Mesenchymal stem cell (in vitro differentiated cells and primary cell): ENCODE measurements around the gene ZSWIM5.

Source experiments
- DNase-seq: peaks from one replicate; pipeline ENCODE4 v3.0.0-alpha.2; 2013
- H2AFZ ChIP-seq: one replicate; pipeline ENCODE4 v1.6.1; 2013; ENCODE audit warnings: low read depth, mild to moderate bottlenecking, control low read depth, inconsistent platforms, low read length, moderate library complexity
- H2AK5ac ChIP-seq: 2 replicates; pipeline ENCODE4 v1.6.1; 2013; ENCODE audit warnings: low read length, moderate library complexity, mild to moderate bottlenecking, inconsistent platforms; ENCODE audit not compliant: severe bottlenecking
- H2BK120ac ChIP-seq: one replicate; pipeline ENCODE4 v1.6.1; 2013; ENCODE audit warnings: low read depth, mild to moderate bottlenecking, inconsistent platforms, low read length, moderate library complexity
- H2BK12ac ChIP-seq, 2 experiments: one replicate each; pipeline ENCODE4 v1.6.1; 2013; ENCODE audit warnings: inconsistent platforms in 2 of 2, low read length in 2 of 2, mild to moderate bottlenecking in 2 of 2, moderate library complexity in 2 of 2, control low read depth in 1 of 2
- H2BK15ac ChIP-seq: one replicate; pipeline ENCODE4 v1.6.1; 2013; ENCODE audit warnings: mild to moderate bottlenecking, low read depth, inconsistent platforms; ENCODE audit not compliant: poor library complexity, severe bottlenecking
- H2BK5ac ChIP-seq: 2 replicates; pipeline ENCODE4 v1.6.1; 2013; ENCODE audit warnings: low read depth, mild to moderate bottlenecking, low read length, control low read depth, inconsistent platforms; ENCODE audit not compliant: poor library complexity, severe bottlenecking
- H3K14ac ChIP-seq, 2 experiments: one replicate each; pipeline ENCODE4 v1.6.1; 2013; ENCODE audit warnings: inconsistent platforms in 2 of 2, low read length in 2 of 2, control low read depth in 1 of 2, mild to moderate bottlenecking in 1 of 2, moderate library complexity in 1 of 2
- H3K18ac ChIP-seq, 2 experiments: one replicate each; pipeline ENCODE4 v1.6.1; 2013; ENCODE audit warnings: inconsistent platforms in 2 of 2, low read length in 2 of 2, control low read depth in 1 of 2, low read depth in 1 of 2, mild to moderate bottlenecking in 1 of 2
- H3K23ac ChIP-seq, 2 experiments: one replicate each; pipeline ENCODE4 v1.6.1; 2013; ENCODE audit warnings: inconsistent platforms in 2 of 2, low read length in 2 of 2, mild to moderate bottlenecking in 2 of 2, moderate library complexity in 2 of 2, control low read depth in 1 of 2
- H3K27ac ChIP-seq: 2 replicates; pipeline ENCODE4 v1.5.1; 2013; ENCODE audit warnings: mild to moderate bottlenecking, moderate library complexity, low read length, control low read depth, inconsistent platforms; ENCODE audit not compliant: poor library complexity, severe bottlenecking
- H3K27me3 ChIP-seq, 2 experiments: 2 replicates each; pipeline versions ENCODE4 v1.6.1 to v1.7.0; 2013; ENCODE audit warnings: low read length in 2 of 2, mild to moderate bottlenecking in 2 of 2, moderate library complexity in 2 of 2, control low read depth in 1 of 2, inconsistent platforms in 1 of 2; ENCODE audit not compliant: control insufficient read depth in 1 of 2, insufficient read depth in 1 of 2
- H3K36me3 ChIP-seq, 2 experiments: 2 replicates each; pipeline versions ENCODE4 v1.6.1 to v1.7.0; 2013; ENCODE audit warnings: low read length in 2 of 2, control low read depth in 1 of 2, inconsistent platforms in 1 of 2, low read depth in 1 of 2, mild to moderate bottlenecking in 1 of 2; ENCODE audit not compliant: insufficient read depth in 2 of 2, control insufficient read depth in 1 of 2
- H3K4ac ChIP-seq, 2 experiments: one replicate each; pipeline ENCODE4 v1.6.1; 2013; ENCODE audit warnings: inconsistent platforms in 2 of 2, low read length in 2 of 2, mild to moderate bottlenecking in 2 of 2, moderate library complexity in 2 of 2, control low read depth in 1 of 2, low read depth in 1 of 2
- H3K4me1 ChIP-seq: 2 replicates; pipeline ENCODE4 v1.6.1; 2013; ENCODE audit warnings: low read depth, low read length, control low read depth; ENCODE audit not compliant: control insufficient read depth, insufficient read depth
- H3K4me2 ChIP-seq: 2 replicates; pipeline ENCODE4 v1.6.1; 2013; ENCODE audit warnings: low read length, mild to moderate bottlenecking, inconsistent platforms; ENCODE audit not compliant: poor library complexity, severe bottlenecking
- H3K4me3 ChIP-seq, 2 experiments: 2 replicates each; pipeline versions ENCODE4 v1.5.1 to v1.7.0; 2013; ENCODE audit warnings: low read length in 2 of 2, mild to moderate bottlenecking in 2 of 2, control low read depth in 1 of 2, low read depth in 1 of 2; ENCODE audit not compliant: insufficient read depth in 1 of 2
- H3K79me1 ChIP-seq: replicated peaks from 2 replicates; pipeline ENCODE4 v1.6.1; 2013; ENCODE audit warnings: mild to moderate bottlenecking, control low read depth, low read length, inconsistent platforms; ENCODE audit not compliant: poor library complexity, severe bottlenecking
- H3K9ac ChIP-seq: 2 replicates; pipeline ENCODE4 v1.7.0; 2013; ENCODE audit warnings: mild to moderate bottlenecking, low read length, moderate library complexity
- H3K9me3 ChIP-seq: 2 replicates; pipeline ENCODE4 v1.7.0; 2013; ENCODE audit warnings: mild to moderate bottlenecking, low read length; ENCODE audit not compliant: control insufficient read depth
- H4K8ac ChIP-seq: one replicate; pipeline ENCODE4 v1.6.1; 2013; ENCODE audit warnings: inconsistent platforms, mild to moderate bottlenecking, low read length, moderate library complexity
- H4K91ac ChIP-seq: one replicate; pipeline ENCODE4 v1.6.1; 2013; ENCODE audit warnings: mild to moderate bottlenecking, low read length, inconsistent platforms
- WGBS: methylation state at CpG from one replicate; pipeline ENCODE4 v1.1.7; 2013; ENCODE audit warnings: mixed read lengths; 5-methylcytosine and 5-hydroxymethylcytosine counted together

ZSWIM5 gene

DNA sequence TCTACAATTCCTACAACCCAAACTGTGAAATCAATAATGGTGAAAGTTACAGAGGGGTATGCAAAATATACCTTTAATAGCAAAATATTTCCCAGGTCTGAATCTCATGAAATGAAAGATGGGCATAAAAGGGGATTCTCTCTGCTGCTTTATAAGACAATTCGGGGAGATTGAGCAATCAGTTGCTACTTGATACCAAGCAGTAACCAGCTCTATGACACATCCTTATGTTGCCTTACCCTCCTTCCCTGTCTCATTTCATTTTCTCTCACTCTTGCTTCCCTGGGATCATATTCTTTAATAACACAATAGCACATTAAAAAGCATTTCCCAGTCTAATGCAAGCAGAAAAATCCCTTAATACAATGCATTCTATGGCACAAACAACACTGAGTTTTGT, 29.0 kb downstream of the ZSWIM5 start:
- Histone ChIP-seq H3K79me1 (no peaks in the 10 kb centered on the region), H3K23ac (no peak overlapping the region), H2BK12ac (no peak overlapping the region), H3K36me3 (no peaks in the 10 kb centered on the region), H3K27ac (no peak overlapping the region), H3K18ac (no peak overlapping the region), H2AK5ac (no peak overlapping the region), H2AFZ (no peak overlapping the region), H3K4ac (no peak overlapping the region), H2BK15ac (no peak overlapping the region), H3K9ac (no peak overlapping the region), H4K91ac (no peak overlapping the region), H4K8ac (no peak overlapping the region), H3K14ac (no peak overlapping the region), H2BK120ac (no peak overlapping the region), H3K4me2 (no peak overlapping the region), H3K9me3 (peaks cover 2% of the 10 kb centered on the region), H2BK5ac (no peak overlapping the region), H3K4me3 (no peak overlapping the region), H3K27me3 (no peaks in the 10 kb centered on the region), H3K4me1 (no peaks in the 10 kb centered on the region)
- 85% methylated on average over 1 of the region's 1 CpG for WGBS
- DNase-seq: no peak

DNA sequence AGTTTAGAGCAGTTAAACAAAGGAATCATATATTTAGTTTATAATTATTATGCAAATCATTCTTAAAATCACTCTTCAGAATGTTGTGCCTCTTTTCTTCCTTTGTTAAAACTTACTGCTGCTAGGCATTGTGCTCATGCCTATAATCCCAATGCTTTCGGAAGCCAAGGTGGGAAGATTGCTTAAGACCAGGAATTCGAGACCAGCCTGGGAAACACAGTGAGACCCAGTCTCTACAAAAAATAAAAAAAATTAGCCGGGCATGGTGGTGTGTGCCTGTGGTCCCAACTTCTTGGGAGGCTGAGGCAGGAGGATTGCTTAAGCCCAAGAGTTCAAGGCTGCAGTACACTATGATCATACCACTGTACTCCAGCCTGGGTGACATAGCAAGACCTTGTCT, 33.6 kb downstream of the ZSWIM5 start:
- Histone ChIP-seq H3K4me2 (no peak overlapping the region), H3K4ac (no peak overlapping the region)
- 82% methylated on average over 2 of the region's 3 CpGs for WGBS

DNA sequence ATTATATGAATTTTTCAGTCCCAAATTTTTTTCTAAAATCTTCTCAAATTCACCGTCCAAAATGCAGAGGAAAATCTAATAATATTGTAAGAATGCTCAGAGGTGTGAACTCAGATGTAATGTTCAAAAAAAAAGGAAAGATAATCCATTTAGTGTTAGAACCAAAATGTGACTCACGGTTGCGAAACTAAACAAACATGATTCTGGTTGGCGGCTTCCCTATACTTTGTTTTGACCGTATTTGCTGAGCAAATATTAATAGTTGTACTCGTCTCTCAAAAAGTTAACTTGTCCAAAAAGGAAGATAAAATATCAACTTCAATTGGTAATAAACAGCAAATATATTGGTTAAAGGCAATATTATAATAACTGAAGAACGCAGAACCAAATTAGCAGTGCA, 34.4 kb downstream of the ZSWIM5 start:
- Histone ChIP-seq H3K18ac (no peak overlapping the region), H3K4ac (no peak overlapping the region), H2BK12ac (no peak overlapping the region), H3K4me3 (no peak overlapping the region), H2BK120ac (no peak overlapping the region), H4K8ac (no peak overlapping the region), H2BK15ac (no peak overlapping the region), H3K9ac (no peak overlapping the region), H2BK5ac (no peak overlapping the region), H2AK5ac (no peak overlapping the region), H3K27me3 (no peaks in the 10 kb centered on the region), H2AFZ (no peak overlapping the region), H3K27ac (no peak overlapping the region), H3K23ac (no peak overlapping the region), H3K4me2 (no peak overlapping the region), H3K9me3 (no peaks in the 10 kb centered on the region), H3K79me1 (no peaks in the 10 kb centered on the region), H3K14ac (no peak overlapping the region), H4K91ac (no peak overlapping the region), H3K4me1 (no peaks in the 10 kb centered on the region), H3K36me3 (no peaks in the 10 kb centered on the region)
- 81% methylated on average over 4 of the region's 7 CpGs for WGBS
- DNase-seq: no peak

More for the DNA sequence above, 33.6 kb downstream of the ZSWIM5 start:
- H2AK5ac ChIP-seq: no peak overlapping the region
- no peak overlapping the region for H3K18ac ChIP-seq
- H2BK120ac ChIP-seq: no peak overlapping the region
- no peak overlapping the region for H3K27ac ChIP-seq
- H2BK15ac ChIP-seq: no peak overlapping the region
- no peak overlapping the region for H2BK5ac ChIP-seq
- H3K9me3 ChIP-seq: no peaks in the 10 kb centered on the region
- H3K36me3 ChIP-seq: no peaks in the 10 kb centered on the region
- no peaks in the 10 kb centered on the region for H3K79me1 ChIP-seq
- no peaks in the 10 kb centered on the region for H3K4me1 ChIP-seq
- no peaks in the 10 kb centered on the region for H3K27me3 ChIP-seq
- H4K8ac ChIP-seq: no peak overlapping the region
- no peak overlapping the region for H4K91ac ChIP-seq
- H2AFZ ChIP-seq: no peak overlapping the region
- H3K14ac ChIP-seq: no peak overlapping the region
- H3K4me3 ChIP-seq: no peak overlapping the region
- DNase-seq: no peak
- H3K9ac ChIP-seq: no peak overlapping the region
- H2BK12ac ChIP-seq: no peak overlapping the region
- H3K23ac ChIP-seq: no peak overlapping the region

DNA sequence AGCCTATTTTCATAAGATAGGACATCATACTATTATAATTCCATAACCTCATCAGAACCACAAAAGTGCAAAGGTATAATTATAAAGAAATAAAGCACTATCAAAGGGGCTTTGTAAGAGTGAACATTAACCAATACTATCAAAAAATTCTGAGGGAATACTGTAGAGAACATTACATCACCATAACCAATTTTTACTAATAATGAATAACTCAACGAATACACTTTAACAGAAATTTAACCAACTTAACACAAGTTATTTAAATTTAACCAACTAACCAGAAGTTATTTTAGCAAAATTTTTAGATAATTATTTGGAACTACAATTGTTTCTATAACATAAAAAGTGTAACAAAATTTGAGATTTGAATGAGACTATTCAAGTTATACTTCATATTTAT, 34.8 kb downstream of the ZSWIM5 start:
- Histone ChIP-seq H3K9me3 (no peaks in the 10 kb centered on the region), H2BK12ac (no peak overlapping the region), H3K14ac (no peak overlapping the region), H3K9ac (no peak overlapping the region), H2AFZ (no peak overlapping the region), H2BK5ac (no peak overlapping the region), H3K27ac (no peak overlapping the region), H3K36me3 (no peaks in the 10 kb centered on the region), H3K18ac (no peak overlapping the region), H2AK5ac (no peak overlapping the region), H3K79me1 (no peaks in the 10 kb centered on the region), H4K8ac (no peak overlapping the region), H3K4me3 (no peak overlapping the region), H3K4ac (no peak overlapping the region), H3K23ac (no peak overlapping the region), H3K4me2 (no peak overlapping the region), H2BK120ac (no peak overlapping the region), H2BK15ac (no peak overlapping the region), H3K27me3 (no peaks in the 10 kb centered on the region), H4K91ac (no peak overlapping the region), H3K4me1 (no peaks in the 10 kb centered on the region)
- no peak for DNase-seq
- WGBS: no CpG with 5 or more reads among the region's 1 CpG
